Fibroblast of lung (primary cell): ENCODE results near the gene SIX3. TPM values are rescaled to one million over a fixed set of nuclear protein-coding genes. Genes with fewer than 3 reads are reported as not detected.

ENCODE experiments used
- DNase-seq, 2 donors: peaks; one replicate each; pipeline versions ENCODE4 v3.0.0 to v3.0.0-alpha.2; 2010; ENCODE audit warnings: low read depth in 2 of 2
- H2AFZ ChIP-seq: 2 replicates; pipeline ENCODE4 v1.5.1; 2012; ENCODE audit warnings: low read length, control low read depth, inconsistent platforms
- H3K27ac ChIP-seq: 2 replicates; pipeline ENCODE4 v1.5.1; 2011; ENCODE audit warnings: low read length, control low read depth; ENCODE audit not compliant: insufficient read depth
- H3K27me3 ChIP-seq: 2 replicates; pipeline ENCODE4 v1.5.1; 2011; ENCODE audit warnings: mild to moderate bottlenecking, low read length; ENCODE audit not compliant: control insufficient read depth, insufficient read depth
- H3K36me3 ChIP-seq: 2 replicates; pipeline ENCODE4 v1.5.1; 2011; ENCODE audit warnings: low read length; ENCODE audit not compliant: control insufficient read depth, insufficient read depth
- H3K4me1 ChIP-seq: 2 replicates; pipeline ENCODE4 v1.5.1; 2011; ENCODE audit warnings: low read length; ENCODE audit not compliant: control insufficient read depth, insufficient read depth; ENCODE audit errors: extremely low read depth
- H3K4me2 ChIP-seq: 2 replicates; pipeline ENCODE4 v1.5.1; 2011; ENCODE audit warnings: low read length, control low read depth; ENCODE audit not compliant: insufficient read depth; ENCODE audit errors: extremely low read depth
- H3K4me3 ChIP-seq, 4 experiments: fragments of 200-600 bp in 1 of 4; sonication (generic) in 1 of 4; replicated peaks in 1 of 4; 2 replicates each; pipeline ENCODE4 v1.5.1; 2011 to 2016; ENCODE audit warnings: low read length in 4 of 4, low read depth in 3 of 4, mild to moderate bottlenecking in 3 of 4, control low read depth in 2 of 4, inconsistent platforms in 1 of 4, mixed read lengths in 1 of 4; ENCODE audit not compliant: insufficient read depth in 1 of 4; ENCODE audit errors: control extremely low read depth in 1 of 4
- H3K79me2 ChIP-seq: 2 replicates; pipeline ENCODE4 v1.5.1; 2012; ENCODE audit warnings: mild to moderate bottlenecking, low read length, inconsistent platforms; ENCODE audit not compliant: control insufficient read depth, insufficient read depth
- H3K9ac ChIP-seq: 2 replicates; pipeline ENCODE4 v1.5.1; 2011; ENCODE audit warnings: mild to moderate bottlenecking, low read length, control low read depth; ENCODE audit not compliant: insufficient read depth
- H3K9me3 ChIP-seq: 2 replicates; pipeline ENCODE4 v1.5.1; 2012; ENCODE audit warnings: low read depth, low read length; ENCODE audit not compliant: control insufficient read depth, insufficient read depth
- H4K20me1 ChIP-seq: 2 replicates; pipeline ENCODE4 v1.5.1; 2011; ENCODE audit warnings: low read length; ENCODE audit not compliant: control insufficient read depth, insufficient read depth; ENCODE audit errors: extremely low read depth
- CTCF ChIP-seq, 2 donors: IDR thresholded peaks in 1 of 2; conservative IDR thresholded peaks in 1 of 2; 1 replicate in 1 of 2; 2 replicates in 1 of 2; pipeline ENCODE4 v1.5.1; 2011 to 2012; ENCODE audit warnings: low read length in 2 of 2, control low read depth in 1 of 2, inconsistent platforms in 1 of 2, low read depth in 1 of 2, mild to moderate bottlenecking in 1 of 2
- EZH2 ChIP-seq: IDR thresholded peaks from 2 replicates; pipeline ENCODE4 v1.5.1; 2012; ENCODE audit warnings: low read length, control low read depth, mild to moderate bottlenecking; ENCODE audit errors: missing control alignments
- polyA plus RNA-seq, 2 donors: library from polyadenylated mRNA; depleted of rRNA in 1 of 2; stranded (reverse) in 1 of 2; unstranded in 1 of 2; fragments of >200 nt; gene quantifications; 2 replicates each; pipeline ENCODE4 v1.2.1, GENCODE V29; 2011 to 2012; ENCODE audit warnings: missing spikeins in 1 of 2
- total RNA-seq: library from RNA; depleted of rRNA; stranded (reverse); fragments of >200 nt; gene quantifications from 2 replicates; pipeline ENCODE4 v1.2.1, GENCODE V29; 2014

SIX3 gene
- total and polyA plus RNA-seq, 2 donors (not counting 1 experiment from before 2014, with no cell fraction given), result not detected

GRCh38 chr2:44929735-44930273 lies 11.7 kb upstream of the SIX3 start:
- Histone ChIP-seq H3K27me3 (peaks cover 82% of the 10 kb centered on the region), H2AFZ (no peak overlapping the region), H3K9ac (no peak overlapping the region), H3K36me3 (no peaks in the 10 kb centered on the region), H4K20me1 (no peaks in the 10 kb centered on the region), H3K79me2 (no peaks in the 10 kb centered on the region), H3K4me1 (no peaks in the 10 kb centered on the region), H3K27ac (no peak overlapping the region), H3K9me3 (no peaks in the 10 kb centered on the region), H3K4me3 (no peak overlapping the region), H3K4me2 (no peak overlapping the region)
- no peak for DNase-seq
- peak; percentile 71 for TF ChIP-seq EZH2
- no peak for TF ChIP-seq CTCF (conservative IDR thresholded peaks at IDR 0.05 in 1 of 2, IDR thresholded peaks at IDR 0.05 in 1 of 2; ENCODE audit: low read depth in 1 of 2, low read length in 2 of 2)

- no peak overlapping the region for H3K4me2 ChIP-seq
- H3K36me3 ChIP-seq, result no peaks in the 10 kb centered on the region
- H3K27me3 ChIP-seq, result peaks cover 83% of the 10 kb centered on the region
- no peak overlapping the region for H2AFZ ChIP-seq
- no peaks in the 10 kb centered on the region for H3K79me2 ChIP-seq
- TF ChIP-seq EZH2, result peak; percentile 35
- TF ChIP-seq CTCF (conservative IDR thresholded peaks at IDR 0.05 in 1 of 2, IDR thresholded peaks at IDR 0.05 in 1 of 2; ENCODE audit: low read depth in 1 of 2, low read length in 2 of 2), result no peak
- no peak overlapping the region for H3K4me3 ChIP-seq
- H3K4me1 ChIP-seq, result no peaks in the 10 kb centered on the region
- no peaks in the 10 kb centered on the region for H4K20me1 ChIP-seq
- H3K9me3 ChIP-seq, result no peaks in the 10 kb centered on the region
- H3K9ac ChIP-seq, result no peak overlapping the region
- DNase-seq, result no peak
- H3K27ac ChIP-seq, result no peak overlapping the region
Measured at GRCh38 chr2:44930274-44931197, 11.0 kb upstream of the SIX3 start.

- Histone ChIP-seq H4K20me1 (no peaks in the 10 kb centered on the region), H3K79me2 (no peaks in the 10 kb centered on the region), H3K27me3 (peaks cover 85% of the 10 kb centered on the region), H3K9ac (no peak overlapping the region), H3K4me3 (no peak overlapping the region), H3K4me2 (no peak overlapping the region), H3K36me3 (no peaks in the 10 kb centered on the region), H3K4me1 (no peaks in the 10 kb centered on the region), H2AFZ (no peak overlapping the region), H3K27ac (no peak overlapping the region), H3K9me3 (no peaks in the 10 kb centered on the region)
- TF ChIP-seq CTCF (conservative IDR thresholded peaks at IDR 0.05 in 1 of 2, IDR thresholded peaks at IDR 0.05 in 1 of 2; ENCODE audit: low read depth in 1 of 2, low read length in 2 of 2) (no peak), EZH2 (no peak)
- no peak for DNase-seq
Measured at GRCh38 chr2:44931198-44931780, 10.2 kb upstream of the SIX3 start.
